GM21825 (cell line): ENCODE results near the gene APOL2.
"Not testable (repeated sequence)": the region's sequence is repeated elsewhere in the genome, so short reads cannot be mapped to it uniquely, and the experiment has no call there.

ENCODE experiments used
- ATAC-seq: cut with Tn5 transposase; IDR thresholded peaks from one replicate; pipeline ENCODE4 v1.9.1; 2021; ENCODE audit warnings: mild to moderate bottlenecking, moderate library complexity; ENCODE audit not compliant: unreplicated experiment

APOL2 gene

DNA sequence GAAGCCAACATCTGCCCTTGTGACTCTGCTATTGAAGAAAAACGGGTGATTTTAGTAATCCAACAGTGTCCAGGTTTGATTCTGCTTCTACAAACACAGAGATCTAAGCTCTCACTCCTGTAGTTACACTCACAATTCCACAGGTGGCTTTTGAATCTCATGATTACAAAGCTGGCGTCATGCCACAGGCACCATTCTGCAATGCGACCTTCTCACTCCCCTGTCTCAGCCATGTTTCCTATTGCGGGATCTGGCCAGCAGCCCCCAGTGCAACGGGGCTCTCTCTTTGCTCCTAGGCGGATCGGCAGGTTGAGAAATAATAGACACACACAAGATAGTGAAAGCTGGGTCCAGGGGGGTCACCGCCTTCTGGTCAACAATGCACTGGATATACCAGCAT lies 36.4 kb downstream of the APOL2 start:
- ATAC-seq = not testable (repeated sequence)

DNA sequence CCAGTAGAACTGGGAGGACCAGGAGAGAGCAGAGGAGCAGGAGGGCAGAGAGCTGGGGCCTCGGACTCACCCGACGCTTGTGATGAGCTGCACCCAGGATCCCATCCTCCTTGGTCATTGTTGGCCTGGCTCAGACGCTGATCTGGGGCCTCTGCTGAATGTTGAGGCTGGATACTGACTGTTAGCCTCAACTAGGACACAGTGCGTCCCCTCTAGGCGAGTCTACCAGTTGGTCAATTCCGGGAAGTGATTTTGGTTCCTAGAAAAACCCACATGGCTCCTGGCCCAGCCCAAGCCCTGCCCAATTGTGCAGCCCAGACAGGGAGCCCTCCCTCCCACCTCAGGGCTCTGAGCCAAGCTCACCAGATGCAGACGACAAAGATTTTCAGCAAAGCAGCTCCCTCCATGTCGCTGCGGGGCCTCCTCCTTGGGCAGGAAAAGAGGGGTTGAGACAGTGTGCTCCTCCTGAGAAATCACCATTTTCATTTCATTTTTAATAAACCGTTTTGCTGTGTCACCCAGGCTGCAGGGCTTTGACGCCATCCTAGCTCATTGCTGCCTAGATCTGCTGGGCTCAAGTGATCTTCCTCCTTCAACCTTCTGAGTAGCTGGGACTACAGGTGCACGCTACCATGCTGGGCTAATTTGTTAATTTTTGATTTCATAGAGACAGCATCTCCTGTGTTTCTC lies 37.6 kb downstream of the APOL2 start, which contains the start of gene APOL4:
Gene APOL4, minus strand, starts transcription at position 180 of the 690 bp plus-strand sequence. Its CDS starts 75 bp downstream, at position 105.
- ATAC-seq = no peak

GRCh38 chr22:36201025-36201424 lies 38.3 kb downstream of the APOL2 start:
- not testable (repeated sequence) for ATAC-seq

GRCh38 chr22:36199001-36199551 lies 40.3 kb downstream of the APOL2 start:
- no peak for ATAC-seq

DNA sequence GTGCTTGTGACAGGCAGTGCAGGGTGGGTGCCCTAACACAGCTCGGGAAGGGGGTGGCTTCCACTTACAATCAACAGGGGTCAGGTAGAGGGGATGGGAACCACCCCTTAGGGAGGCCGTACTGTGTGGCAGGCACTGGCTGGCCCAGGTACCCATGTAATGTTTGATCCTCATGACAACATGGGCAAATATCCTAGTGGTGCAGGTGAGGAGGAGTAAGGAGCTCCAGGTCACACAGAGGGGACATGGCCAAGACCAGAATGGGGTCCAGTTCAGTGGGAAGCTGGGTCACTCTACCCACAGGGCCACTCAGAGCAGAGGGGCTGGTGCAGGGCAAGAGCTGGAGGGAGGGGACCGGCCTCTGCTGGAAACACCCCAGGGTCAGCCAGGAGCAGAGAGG lies 40.8 kb downstream of the APOL2 start:
- no peak for ATAC-seq

DNA sequence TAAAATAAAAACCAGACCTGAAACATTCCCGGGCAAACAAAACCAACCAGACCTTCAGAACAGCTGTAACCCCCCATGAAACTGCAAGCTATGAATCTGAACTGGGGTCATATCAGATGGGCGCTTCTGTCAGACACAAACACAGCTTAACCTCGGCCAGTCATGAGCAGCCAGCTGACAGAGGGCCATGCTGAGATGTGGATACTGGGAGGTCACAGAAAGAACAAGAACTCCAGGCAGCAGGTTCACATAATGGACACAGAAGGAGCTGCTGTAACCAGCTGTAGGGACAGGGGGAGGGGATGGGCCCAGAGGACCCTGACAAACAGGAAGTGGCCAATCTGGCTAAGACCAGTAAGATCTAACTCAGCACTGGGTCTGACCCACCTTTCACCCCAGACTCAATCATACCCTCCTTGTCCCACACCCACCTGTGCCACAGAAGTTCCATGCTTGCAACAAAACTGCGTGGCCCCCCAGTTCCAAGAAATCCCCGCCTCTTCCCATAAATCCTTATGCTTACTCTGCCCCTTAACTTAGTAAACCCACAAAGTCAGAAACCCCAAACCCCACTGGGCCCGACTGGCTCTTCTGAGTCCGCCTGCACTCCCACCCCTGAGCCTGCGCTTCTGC lies 41.7 kb downstream of the APOL2 start:
- no peak for ATAC-seq

- no peak for ATAC-seq
Measured at GRCh38 chr22:36197065-36197440, 42.3 kb downstream of the APOL2 start.

GRCh38 chr22:36196254-36197064 lies 42.9 kb downstream of the APOL2 start:
- ATAC-seq = no peak

DNA sequence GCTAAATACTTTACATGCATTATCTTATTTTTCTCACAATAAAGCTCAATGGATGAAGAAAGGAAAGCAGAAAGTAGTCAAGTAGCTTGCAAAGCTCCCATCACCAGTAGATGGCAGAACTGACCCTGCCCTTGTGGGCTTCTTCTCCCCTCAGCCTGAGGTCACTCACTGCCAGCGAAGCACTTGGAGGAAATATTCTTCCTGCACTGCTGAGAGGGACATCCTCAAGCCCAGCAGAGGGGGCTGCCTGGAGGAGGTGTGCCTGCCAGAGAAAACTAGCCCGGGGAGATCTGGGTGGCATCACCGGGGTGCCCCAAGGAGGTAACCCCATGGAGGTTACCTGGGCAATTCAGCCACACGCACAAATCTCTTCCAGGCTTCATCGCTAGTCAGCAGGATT lies 44.4 kb downstream of the APOL2 start:
- no peak for ATAC-seq

GRCh38 chr22:36194385-36194784 lies 44.9 kb downstream of the APOL2 start:
- no peak for ATAC-seq

DNA sequence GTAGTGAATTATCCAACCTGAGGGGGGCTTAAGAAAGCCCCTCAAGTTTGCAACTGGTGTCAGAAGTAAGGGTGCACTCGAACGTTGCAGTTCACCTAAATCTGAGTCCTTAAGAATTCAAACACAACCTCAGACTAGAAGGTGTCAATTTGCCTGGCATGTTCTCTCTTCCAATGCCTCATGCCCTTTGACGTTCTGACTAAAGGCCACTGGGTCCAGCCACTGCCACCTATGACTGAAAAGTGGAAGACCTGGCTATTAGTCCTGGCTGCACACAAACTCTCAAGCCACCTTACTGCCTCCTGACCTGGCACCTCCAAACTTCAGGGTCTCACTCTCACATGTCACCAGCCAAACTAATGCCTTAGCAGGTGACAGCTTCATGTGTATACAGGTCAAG lies 45.8 kb downstream of the APOL2 start:
- no peak for ATAC-seq

- no peak for ATAC-seq
Measured at GRCh38 chr22:36193171-36193570, 46.2 kb downstream of the APOL2 start.

GRCh38 chr22:36192542-36192941 lies 46.8 kb downstream of the APOL2 start:
- ATAC-seq = no peak

GRCh38 chr22:36191106-36191836 lies 48.1 kb downstream of the APOL2 start:
- ATAC-seq = no peak

DNA sequence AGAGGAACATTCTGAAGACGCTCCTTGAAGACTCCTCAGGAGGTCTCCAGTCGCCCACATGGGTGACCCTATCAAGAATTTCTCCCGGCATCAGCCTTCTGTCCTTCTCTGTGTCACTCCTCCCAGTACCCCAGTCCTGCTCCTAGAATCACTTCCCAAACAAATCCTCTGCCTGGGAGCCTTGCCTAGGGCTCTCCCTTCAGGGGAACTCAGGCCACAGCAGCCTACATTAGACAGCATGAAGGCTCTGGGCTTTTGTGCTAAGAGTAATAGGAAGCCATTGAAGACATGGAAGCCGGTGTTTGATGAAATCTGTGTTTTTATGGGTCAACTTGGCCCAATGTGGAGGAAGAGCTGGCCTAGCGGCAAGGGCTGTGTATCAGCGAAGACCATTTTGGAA lies 51.5 kb downstream of the APOL2 start:
- not testable (repeated sequence) for ATAC-seq

- ATAC-seq = no peak
Measured at GRCh38 chr22:36185828-36186624, 53.3 kb downstream of the APOL2 start.

DNA sequence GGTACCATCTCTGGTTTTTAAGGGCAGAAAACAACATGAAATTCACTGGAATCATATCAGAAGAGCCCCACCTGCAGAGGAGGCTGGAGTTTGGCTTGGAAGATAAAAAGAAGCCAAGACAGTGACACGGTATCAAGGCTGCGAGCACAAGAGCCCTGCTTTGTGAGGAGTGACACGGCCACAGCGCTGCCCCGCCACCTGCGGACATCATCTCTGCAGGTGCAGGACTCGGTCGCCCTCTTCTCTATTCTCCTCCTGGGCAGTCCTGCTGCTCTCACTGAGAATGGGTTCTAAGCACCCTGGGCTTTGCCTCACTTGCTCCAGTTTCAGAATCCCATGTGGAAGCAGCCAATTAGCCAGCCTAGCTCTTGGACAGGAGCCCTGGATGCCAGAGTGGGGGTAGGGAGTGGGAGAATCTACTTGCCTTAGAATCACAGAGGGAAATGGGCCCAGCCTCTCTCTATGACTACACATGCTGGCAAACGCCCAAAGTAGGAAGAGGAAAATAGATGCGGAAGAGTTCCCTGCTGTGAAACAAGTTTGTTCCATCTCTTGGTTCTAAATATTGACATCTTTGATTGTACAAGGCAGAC lies 54.8 kb downstream of the APOL2 start:
- no peak for ATAC-seq

DNA sequence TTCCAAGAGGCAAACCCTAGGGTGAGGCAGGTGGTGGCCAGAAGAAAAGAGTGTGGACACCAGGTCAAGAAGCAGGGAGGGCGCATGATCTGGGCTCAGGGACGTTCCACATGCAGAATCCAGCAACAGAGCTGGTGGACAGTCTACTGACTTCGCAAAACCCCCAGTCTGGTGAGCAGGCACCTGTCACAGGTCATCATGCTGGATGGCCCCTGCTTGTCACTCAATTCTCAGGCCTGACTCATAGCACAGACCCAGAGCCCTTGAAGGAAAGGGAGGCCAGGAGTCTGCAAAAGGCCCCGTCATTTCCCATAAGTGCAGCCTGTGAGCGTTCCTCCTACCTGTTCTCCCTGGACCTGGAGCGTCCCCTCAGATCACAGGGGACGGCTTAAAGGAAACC lies 55.9 kb downstream of the APOL2 start:
- no peak for ATAC-seq

GRCh38 chr22:36182857-36183256 lies 56.5 kb downstream of the APOL2 start:
- no peak for ATAC-seq

DNA sequence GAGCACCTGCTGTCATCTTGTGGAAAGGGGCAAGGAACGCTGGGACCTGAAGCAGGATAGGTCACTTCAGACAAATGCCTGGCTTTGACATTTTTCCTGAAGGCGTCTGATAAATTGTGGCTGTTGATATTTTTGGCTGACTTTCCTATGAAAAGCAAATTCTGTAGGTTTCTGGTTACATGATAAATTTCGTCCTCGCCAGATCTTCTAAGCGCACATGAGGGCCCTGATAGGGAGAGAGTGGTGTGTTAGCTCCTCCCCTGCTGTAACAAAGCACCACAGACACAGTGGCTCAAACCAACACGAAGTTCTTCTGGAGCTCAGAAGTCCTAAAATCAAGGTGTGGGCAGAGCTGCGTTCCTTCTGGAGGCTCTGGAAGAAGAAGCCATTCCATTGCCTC lies 57.3 kb downstream of the APOL2 start:
- ATAC-seq = no peak
